Measurements from ENCODE around the gene MEX3A.
"Not testable (repeated sequence)": the region's sequence is repeated elsewhere in the genome, so short reads cannot be mapped to it uniquely, and the experiment has no call there.

MEX3A gene

DNA sequence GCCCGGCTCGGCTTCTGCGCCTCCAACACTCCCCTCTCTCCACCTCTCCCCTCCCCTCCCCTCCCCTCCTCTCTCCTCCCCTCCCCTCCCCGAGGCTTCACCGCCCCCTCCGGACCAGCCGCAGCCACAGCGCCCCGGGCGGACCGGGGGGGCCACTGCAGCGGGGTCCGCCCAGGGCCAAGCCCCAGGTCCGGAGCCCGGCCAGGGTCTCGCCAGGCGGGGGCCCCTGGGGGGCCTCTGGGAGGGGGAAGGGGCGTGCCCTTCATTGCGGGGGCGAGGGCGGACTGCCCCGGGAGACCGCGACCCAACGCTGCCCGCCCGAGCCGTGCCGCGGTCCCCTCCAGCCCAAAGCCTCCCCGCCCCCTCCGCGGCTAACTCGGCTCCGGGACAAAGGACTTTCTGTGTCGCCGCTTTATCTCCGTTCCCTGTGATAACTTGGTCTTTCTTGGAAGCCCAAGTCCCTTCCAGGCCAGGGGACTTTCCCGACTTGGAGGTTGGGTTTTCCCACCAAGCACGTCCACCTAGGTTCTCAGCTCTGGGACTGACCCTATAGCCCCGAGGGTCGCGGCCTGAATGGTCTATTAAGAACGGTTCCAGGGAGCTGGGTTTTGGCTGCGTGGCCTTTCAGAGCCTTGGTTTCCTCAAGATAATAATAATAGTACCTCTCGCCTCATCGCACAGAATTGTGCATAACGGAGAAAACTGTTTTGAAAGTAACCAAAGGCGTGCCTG, 28.3 kb downstream of the MEX3A start, which contains the start of gene UBQLN4:
TSS of gene UBQLN4 (minus strand) at position 31 of the 732 bp plus-strand sequence. CDS start 97 bp downstream, outside the sequence.
- DNase-seq: peak; percentile 77

DNA sequence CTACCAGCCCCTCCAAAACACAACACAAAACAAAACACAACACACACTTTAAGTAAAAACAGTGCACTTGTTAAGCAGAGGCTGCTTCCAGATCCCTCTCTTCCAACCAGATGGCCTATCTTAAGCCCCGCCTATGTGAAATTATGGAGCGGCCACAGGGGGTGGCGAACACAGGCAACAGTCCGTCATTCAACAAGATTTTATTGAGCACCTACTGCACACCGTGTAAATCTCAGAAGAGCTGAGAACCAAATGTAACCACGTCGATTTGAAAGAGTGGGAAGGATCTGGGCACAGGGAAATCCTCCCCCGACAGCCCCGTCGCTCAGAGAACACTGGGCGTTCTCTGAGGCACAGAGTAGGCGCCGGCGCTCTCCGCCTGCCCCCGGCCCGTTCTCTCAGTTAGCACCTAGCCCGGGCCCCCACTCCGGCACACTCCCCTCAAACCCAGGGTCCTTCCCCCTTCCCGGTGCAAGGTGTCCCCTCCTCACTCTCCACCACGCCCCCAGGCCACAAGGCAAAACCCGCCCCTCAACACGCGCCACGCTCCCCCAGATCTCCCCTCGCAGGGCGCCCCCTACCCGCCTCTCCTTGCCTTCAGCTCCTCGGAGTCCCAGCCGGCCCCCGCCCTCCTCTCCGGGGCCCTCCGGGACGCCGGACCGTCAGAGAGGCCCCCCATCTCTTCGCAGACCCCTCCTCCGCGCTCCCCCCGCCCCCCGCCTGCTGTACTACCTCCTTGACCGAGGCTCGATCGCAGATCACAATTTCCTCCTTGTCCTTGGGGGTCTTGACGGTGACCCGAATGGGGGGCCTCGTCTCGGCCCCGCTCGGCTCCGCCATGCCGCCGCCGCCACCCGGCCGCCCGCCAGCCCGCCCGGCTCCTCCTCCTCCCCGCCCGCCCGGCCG, 29.1 kb downstream of the MEX3A start:
- peak; percentile 79 for DNase-seq

DNA sequence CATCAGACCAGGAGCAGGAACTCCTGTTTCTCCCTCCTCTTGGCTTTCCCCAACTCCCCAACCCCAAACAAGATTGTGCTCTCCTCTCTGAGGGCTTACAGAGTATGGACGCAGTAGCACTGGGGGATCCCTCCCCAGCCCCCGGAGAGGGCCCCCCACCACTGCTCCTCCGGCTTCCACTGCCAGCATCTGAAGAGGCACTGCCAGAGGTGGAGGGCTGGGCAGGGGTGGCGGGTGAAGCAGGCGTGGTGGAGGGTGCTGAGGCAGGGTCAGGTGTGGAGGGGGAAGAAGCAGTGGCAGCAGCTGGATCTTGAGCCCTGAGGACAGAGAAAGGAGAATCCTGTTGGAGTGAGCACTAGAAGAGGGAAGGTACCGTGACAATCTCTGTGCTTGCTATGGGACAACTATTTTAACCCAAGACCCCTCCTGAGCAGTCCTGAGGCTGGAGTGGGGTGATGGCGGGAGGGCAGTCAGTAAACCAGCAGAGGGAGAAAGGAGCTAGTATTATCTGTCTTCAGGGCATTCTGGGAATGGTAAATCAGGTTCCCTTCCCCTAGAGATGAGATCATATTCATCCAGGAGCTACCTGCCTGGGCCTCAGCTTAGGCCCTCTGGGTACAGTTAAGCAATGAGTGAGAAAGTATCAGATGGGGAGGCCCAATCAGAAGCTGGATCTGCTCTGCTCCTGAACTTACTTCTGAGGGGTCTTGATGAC, 31.1 kb downstream of the MEX3A start:
- DNase-seq: no peak

DNA sequence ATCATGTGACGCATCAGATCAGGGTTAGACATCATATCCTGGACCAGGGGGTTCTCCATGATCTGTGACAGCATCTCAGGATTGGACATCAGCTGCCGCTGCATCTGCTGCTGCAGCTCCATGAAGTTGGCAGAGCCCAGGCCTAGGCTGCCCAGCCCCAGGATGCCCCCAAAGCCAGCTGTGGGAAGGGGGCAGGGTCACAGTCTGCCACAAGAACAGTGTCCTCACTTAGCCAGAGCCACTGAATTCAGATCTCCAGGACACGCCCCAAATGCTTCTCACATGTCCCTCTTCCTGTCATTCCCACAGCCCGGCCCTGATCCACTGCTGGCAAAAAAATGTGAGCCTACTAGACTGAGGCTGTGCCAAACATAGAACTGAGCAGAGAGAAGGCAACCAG, 31.9 kb downstream of the MEX3A start:
- DNase-seq: no peak

DNA sequence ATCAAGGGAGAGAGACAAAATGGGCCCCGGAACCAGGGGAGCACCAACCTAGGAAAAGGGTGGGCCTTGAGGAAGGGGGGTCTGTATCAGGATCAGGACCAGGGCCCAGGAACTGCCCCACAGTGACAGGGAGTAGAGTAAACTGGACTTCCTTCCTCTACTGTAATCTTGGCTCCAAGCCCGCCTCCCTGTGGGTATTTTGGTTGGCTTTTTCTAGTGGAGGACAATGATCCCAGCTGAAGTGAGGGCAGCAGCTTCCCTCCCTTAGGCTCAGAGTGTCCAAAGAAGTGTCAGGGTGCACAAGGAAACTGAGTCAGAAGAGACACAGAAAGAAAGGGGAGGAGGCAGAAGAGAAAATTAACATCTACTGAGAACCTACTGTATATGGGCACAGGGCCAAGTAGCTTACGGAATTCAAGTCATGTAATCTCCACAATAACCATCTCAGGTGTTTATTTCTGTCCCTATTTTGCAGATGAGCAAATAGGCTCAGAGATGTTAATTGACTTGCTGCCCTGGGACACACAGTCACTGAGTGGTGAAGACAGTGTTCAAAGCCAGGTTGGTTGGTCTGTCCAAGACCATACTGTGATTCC, 33.5 kb downstream of the MEX3A start:
- DNase-seq: no peak

DNA sequence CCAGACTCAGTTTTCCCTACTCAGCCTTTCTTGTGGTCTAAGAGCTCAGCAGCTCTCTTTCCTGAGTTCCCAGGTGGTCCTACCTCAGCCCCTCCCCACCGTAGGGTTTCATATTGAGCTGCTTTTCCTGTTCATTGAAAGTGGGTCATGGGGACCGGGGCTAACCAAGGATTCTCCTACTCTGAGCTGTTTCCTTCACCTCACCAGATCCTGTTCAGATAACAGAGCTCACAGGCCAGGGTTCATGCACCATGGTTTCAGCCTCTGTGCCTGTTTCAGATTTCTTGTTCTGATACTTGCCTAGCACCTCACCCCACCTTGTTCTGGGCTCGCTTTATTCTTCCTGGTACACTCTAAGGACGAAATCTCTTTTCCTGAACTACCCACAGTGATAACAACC, 37.2 kb downstream of the MEX3A start:
- no peak for DNase-seq

DNA sequence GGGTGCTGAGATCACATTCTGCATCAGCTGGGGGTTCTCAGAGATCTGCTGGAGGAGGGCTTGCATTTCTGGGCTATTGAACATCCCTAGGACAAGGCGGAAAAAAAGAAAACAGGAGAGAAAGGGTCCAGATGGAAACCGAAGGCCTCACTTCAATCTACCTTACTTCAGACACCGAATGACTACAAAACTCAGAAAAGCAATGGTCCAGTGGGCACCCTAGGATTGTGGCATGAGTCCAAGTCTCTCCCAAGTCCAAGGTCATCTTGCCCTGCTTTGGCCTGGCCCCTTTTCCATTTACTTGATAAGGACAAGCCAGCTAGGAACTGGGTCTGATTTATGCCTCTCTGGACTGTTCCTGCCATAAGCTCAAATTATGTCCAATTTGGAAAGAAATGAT, 39.4 kb downstream of the MEX3A start:
- DNase-seq: no peak

DNA sequence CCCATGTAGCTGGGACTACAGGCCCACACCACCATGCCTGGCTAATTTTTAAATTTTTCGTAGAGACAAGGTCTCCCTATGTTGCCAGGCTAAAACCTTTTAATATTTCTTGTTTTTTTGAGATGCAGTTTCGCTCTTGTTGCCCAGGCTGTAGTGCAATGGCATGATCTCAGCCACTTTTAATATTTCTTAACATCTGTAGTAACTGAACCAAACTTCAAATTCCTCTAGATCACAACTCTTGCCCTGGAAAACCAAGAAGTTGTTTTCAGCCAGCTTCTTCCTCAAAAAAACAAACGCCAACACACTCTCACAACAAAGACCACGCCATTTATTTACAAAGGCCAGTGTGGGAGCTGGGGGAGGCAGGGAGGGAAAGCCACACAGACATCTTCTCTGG, 47.3 kb downstream of the MEX3A start:
- DNase-seq: not testable (repeated sequence)

DNA sequence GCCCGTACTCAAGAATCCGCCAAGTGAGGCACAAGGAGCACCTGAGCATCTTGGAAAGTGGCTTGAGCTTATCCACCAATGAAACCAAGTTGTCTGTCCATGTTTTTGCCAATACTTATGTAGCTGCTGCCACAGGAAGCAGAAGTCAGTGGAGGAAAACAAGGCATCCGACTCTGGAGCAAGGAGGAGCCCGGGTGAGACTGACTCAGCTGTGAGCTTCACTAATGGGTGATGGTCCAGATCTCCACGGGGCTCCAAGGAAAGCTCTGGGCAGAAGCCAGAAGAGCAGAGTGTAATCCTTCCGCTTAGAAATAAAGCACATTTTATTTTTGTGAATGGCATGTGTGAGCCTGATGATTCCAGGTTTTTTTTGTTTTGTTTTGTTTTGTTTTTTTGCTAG, 49.3 kb downstream of the MEX3A start:
- DNase-seq: no peak

DNA sequence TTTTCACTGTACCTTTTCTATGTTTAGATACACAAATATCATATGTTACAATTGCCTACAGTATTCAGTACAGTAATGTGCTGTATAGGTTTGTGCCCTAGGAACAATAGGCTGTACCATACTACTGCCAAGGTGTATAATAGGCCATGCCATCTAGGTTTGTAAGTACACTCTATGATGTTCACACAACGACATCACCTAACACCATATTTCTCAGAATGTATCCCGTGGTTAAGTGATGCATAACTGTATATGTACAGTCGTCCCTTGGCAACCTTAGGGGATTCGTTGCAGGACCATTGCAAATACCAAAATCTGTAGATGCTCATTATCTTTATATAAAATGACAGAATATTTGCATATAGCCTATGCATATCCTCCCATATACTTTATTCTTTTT, 55.7 kb downstream of the MEX3A start:
- no peak for DNase-seq

DNA sequence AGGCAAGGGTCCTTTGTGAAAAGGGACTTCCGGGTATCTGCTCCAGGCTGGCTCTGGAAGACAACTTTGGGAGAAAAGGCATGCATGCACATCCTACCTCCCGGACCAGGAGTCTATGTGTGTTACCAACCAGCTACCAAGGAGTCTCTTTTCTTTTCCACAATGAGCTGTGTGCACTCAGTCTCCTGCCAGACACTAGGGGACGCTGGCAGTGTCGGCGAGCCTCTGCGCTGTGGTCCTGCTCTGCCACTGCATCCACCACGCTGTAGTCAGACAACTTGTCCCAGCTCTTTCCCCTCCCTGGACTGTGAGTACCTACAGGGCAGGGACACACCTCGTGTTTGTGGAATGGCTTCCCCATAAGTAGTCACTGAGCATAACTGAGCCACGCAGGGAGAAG, 56.4 kb downstream of the MEX3A start:
- peak; percentile 79 for DNase-seq

DNA sequence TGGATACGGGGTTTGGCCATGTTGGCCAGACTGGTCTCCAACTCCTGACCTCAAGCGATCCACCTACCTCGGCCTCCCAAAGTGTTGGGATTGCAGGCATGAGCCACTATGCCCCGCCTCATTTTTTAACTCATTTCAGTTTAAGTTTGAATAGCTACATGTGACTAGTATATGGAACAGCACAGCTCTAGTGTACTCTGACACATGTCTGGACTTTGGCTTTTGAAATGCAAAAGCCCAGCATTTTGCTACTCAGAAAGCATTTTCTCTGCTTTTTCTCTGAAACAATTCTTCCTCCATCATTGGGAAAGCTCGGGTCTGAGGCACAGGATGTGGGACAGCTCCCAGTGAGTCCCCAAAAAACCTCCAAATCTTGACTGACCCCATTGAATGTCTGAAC, 57.5 kb downstream of the MEX3A start:
- no peak for DNase-seq
